Globus pallidus (tissue), 1 donor: ENCODE data around the gene IQGAP1.
"Not testable (repeated sequence)": the region's sequence is repeated elsewhere in the genome, so short reads cannot be mapped to it uniquely, and the experiment has no call there.

ENCODE experiments used
- DNase-seq: peaks from one replicate; pipeline ENCODE4 v3.0.0-alpha.2; 2015; ENCODE audit warnings: low spot score

IQGAP1 gene

GRCh38 chr15:90489514-90489913 lies 101.5 kb downstream of the IQGAP1 start:
- DNase-seq: no peak

DNA sequence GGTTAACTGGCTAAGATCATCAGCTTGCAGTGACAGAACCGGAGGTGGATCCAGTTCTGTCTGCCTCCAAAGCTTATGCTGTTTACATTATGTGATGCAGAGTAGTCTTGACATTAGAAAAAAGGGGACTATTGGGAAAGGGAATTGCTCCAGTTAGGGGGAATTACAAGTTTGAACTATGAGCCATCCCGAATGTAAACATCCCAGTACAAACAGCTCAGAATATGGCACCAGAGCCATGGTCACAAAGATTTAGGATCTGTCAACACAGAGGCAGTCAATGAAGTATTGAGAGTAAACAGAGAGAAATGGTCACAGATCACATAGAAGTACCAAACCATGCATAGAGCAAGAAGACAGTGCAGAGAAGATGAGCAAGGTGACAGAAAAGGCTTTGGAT lies 101.9 kb downstream of the IQGAP1 start:
- no peak for DNase-seq

GRCh38 chr15:90493647-90494046 lies 105.6 kb downstream of the IQGAP1 start:
- DNase-seq: no peak

DNA sequence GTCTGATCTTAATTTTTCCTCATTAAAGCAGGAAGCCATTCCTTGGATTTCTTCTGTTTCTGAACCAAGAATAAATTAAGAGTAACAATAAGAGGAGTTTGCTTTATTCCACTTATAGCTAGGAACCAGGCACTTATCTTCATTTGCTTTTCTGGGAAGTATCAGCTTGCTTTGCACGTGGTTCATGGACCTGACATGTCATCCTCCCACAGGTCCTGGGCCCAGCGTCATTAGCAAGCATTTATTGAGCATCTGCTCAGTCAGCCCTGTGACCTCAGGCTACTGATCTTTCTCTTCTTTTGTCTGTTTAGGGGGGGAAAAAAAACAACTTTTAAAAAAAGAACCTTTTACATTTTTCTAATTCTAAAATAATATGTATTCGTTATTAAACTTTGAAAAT lies 107.0 kb downstream of the IQGAP1 start:
- no peak for DNase-seq

GRCh38 chr15:90496791-90497190 lies 108.7 kb downstream of the IQGAP1 start:
- DNase-seq: no peak

GRCh38 chr15:90497376-90497775 lies 109.3 kb downstream of the IQGAP1 start:
- DNase-seq: no peak

- DNase-seq: no peak
These were observed 109.9 kb downstream of the IQGAP1 start for GRCh38 chr15:90497912-90498311.

GRCh38 chr15:90500171-90500570 lies 112.1 kb downstream of the IQGAP1 start:
- DNase-seq: no peak

DNA sequence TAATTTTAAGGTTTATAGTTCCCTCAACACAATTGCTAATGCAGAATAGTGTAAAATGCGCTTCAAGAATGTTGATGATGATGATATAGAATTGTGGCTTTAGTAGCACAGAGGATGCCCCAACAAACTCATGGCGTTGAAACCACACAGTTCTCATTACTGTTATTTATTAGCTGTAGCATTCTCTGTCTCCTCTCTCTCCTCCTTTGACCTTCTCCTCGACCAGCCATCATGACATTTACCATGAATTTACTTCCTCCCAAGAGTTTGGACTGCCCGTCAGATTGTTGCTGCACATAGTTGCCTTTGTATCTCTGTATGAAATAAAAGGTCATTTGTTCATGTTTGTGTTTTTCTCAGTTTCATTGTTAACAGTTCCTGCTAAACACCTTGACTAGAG lies 113.9 kb downstream of the IQGAP1 start:
- DNase-seq: no peak

GRCh38 chr15:90510781-90511180 lies 122.7 kb downstream of the IQGAP1 start:
- DNase-seq: not testable (repeated sequence)

DNA sequence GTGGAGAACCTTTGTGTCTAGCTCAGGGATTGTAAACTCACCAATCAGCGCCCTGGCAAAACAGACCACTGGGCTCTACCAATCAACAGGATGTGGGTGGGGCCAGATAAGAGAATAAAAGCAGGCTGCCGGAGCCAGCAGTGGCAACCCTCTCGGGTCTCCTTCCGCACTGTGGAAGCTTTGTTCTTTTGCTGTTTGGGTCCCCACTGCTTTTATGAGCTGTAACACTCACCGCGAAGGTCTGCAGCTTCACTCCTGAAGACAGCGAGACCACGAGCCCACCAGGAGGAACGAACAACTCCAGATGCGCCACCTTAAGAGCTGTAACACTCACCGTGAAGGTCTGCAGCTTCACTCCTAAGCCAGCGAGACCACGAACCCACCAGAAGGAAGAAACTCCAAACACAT lies 123.2 kb downstream of the IQGAP1 start:
- DNase-seq: not testable (repeated sequence)

GRCh38 chr15:90512276-90512675 lies 124.2 kb downstream of the IQGAP1 start:
- no peak for DNase-seq

DNA sequence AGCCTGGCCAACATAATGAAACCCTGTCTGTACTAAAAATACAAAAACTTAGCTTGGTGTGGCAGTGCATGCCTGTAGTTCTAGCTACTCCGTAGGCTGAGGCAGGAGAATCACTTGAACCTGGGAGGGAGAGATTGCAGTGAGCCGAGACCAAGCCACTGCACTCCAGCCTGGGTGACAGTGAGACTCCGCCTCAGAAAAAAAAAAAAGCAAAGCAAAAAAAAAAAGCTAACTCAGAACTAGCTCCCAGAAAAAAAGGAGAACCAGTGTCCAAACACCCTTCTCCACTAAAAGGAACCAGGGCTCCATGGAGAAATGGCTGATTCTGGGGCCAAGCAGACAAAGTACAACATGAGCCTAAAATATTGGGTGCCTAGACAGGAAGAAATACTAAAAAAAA lies 124.9 kb downstream of the IQGAP1 start:
- DNase-seq: no peak

GRCh38 chr15:90513448-90513847 lies 125.4 kb downstream of the IQGAP1 start:
- no peak for DNase-seq

- not testable (repeated sequence) for DNase-seq
These were observed 125.9 kb downstream of the IQGAP1 start for GRCh38 chr15:90513893-90514292.

DNA sequence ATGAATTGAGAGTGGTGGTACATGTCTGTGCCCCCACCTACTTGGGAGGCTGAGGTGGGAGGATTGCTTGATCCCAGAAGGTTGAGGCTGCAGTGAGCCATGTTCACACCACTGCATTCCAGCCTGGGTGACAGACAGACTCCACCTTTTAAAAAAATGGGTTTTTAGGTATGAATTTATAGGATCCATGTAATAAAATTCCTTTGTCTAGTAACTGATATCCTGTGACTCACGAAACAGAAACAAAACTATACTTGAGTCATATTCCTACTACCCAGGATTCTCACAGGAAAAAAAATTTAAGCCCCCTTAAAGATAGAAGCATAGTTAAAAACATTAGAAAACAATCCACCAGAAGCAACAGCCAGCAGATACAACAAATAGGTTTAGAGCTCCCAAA lies 131.6 kb downstream of the IQGAP1 start:
- DNase-seq: no peak

GRCh38 chr15:90520365-90520764 lies 132.3 kb downstream of the IQGAP1 start:
- DNase-seq: no peak

DNA sequence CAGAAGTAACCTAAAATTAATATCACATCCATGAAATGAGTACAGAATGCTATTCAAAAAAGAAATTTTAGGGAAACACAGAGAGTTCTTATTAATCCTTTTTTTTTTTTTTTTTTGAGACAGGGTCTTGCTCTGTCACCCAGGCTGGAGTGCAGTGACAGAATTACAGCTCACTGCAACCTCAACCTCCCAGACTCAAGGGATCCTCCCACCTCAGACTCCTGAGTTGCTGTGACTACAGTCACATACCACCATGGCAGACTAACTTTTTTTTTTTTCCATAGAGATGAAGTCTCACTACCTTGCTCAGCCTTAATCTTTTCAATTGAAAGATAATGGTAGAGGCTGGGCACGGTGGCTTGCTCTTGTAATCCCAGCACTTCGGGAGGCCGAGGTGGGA lies 135.3 kb downstream of the IQGAP1 start:
- DNase-seq: no peak

DNA sequence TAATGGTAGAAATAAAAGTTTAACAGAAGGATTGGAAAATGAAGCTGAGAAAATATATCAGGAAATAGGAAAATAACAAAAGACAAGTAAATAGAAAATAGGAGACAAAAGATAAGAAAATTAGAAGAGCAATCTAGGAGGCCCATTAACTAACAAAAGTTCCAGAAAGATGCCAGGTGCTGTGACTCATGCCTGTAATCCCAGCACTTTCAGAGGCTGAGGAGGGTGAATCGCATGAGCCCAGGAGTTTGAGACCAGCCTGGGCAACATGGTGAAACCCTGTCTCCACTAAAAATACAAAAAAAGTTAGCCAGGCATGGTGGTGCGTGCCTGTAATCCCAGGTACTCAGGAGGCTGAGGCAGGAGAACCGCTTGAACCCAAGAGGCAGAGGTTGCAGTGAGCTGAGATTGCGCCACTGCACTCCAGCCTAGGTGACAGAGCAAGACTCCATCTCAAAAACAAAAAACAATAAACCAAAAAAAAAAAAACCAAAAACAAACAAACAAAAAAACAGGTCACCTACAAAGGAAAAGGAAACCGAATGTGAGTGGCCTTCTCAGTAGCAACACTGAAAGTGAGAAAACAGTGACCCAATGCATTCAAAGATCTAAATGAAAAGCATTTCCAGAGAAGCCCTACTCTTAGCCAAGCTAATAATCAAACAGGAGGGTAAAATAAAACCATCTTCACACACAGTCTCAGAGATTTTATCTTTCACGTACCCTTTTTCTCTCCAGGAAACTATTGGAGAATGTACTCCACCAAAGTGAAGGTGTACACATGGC lies 136.2 kb downstream of the IQGAP1 start:
- not testable (repeated sequence) for DNase-seq

GRCh38 chr15:90529011-90529370 lies 140.9 kb downstream of the IQGAP1 start:
- DNase-seq: no peak

GRCh38 chr15:90529371-90530249 lies 141.6 kb downstream of the IQGAP1 start, which contains the start of gene CRTC3:
TSS of gene CRTC3 (plus strand) at chr15:90529923. CDS start at chr15:90530072, 149 bp downstream.
- DNase-seq: peak; percentile 62

DNA sequence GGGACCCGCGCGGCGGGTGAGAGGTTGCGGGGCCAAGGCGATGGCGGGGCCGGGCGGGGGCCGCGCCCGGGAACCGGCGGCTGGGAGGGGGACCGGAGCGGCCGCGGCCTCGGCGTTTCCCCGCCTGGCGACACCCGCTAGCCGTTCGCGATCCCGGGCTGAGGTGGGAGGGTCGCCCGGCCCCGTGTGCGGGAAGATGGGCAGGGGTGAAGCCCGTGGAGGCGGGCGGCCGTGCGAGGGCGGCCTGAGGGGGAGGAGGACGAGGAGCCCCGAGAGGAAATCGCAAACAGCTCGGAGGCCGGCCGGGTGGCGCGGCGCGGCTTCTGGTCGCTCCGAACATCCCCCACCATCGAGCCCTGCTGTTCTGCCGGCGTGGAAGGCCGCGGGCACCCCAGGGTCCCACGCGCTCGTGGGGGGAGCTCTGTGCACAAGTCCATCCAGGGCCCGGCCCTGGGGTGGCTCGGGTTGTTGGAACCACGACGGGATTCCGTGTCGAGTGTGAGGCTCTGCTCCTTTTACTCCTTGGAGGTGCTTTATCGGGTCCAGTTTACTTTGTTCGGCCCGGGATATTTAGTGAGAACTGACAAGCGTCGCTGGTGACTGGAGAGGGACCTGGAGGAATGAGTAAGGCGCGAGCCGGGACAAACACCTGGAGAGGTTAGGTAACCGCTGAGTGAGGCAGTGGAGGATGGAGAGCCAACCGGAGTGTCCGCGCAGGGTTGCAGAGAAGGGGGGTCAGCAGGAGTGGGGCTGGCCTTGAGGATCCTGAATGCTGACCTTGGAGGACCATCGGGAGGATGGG lies 142.4 kb downstream of the IQGAP1 start:
- DNase-seq: peak; percentile 40
